CD14-positive monocyte (primary cell): ENCODE data around the gene ATP2C2. TPM values are rescaled to one million over a fixed set of nuclear protein-coding genes. Genes with fewer than 3 reads are reported as not detected.

ENCODE experiments used
- DNase-seq, 3 donors: peaks; one replicate each; pipeline ENCODE4 v3.0.0-alpha.2; 2011 to 2022
- H2AFZ ChIP-seq: 2 replicates; pipeline ENCODE4 v1.6.0; 2012; ENCODE audit warnings: mild to moderate bottlenecking, low read depth, low read length, inconsistent platforms; ENCODE audit not compliant: insufficient read depth, poor library complexity, severe bottlenecking
- H3K27ac ChIP-seq, 2 donors: 1 replicate in 1 of 2; 2 replicates in 1 of 2; pipeline ENCODE4 v1.5.1; 2012 to 2013; ENCODE audit warnings: low read length in 2 of 2, control low read depth in 1 of 2, inconsistent platforms in 1 of 2, low read depth in 1 of 2, mild to moderate bottlenecking in 1 of 2
- H3K27me3 ChIP-seq, 2 donors: one replicate each; pipeline versions ENCODE4 v1.6.0 to v1.6.1; 2011 to 2013; ENCODE audit warnings: low read length in 2 of 2; ENCODE audit not compliant: control insufficient read depth in 2 of 2, insufficient read depth in 2 of 2
- H3K36me3 ChIP-seq, 2 donors: replicated peaks in 1 of 2; 1 replicate in 1 of 2; 2 replicates in 1 of 2; pipeline versions ENCODE4 v1.5.1 to v1.6.1; 2012 to 2013; ENCODE audit warnings: low read length in 2 of 2, control low read depth in 1 of 2, inconsistent platforms in 1 of 2, mild to moderate bottlenecking in 1 of 2; ENCODE audit not compliant: insufficient read depth in 2 of 2, control insufficient read depth in 1 of 2
- H3K4me1 ChIP-seq, 2 donors: 1 replicate in 1 of 2; 2 replicates in 1 of 2; pipeline versions ENCODE4 v1.5.1 to v1.6.1; 2012 to 2013; ENCODE audit warnings: low read length in 2 of 2, control low read depth in 1 of 2, inconsistent platforms in 1 of 2, mild to moderate bottlenecking in 1 of 2, moderate library complexity in 1 of 2; ENCODE audit not compliant: insufficient read depth in 2 of 2, control insufficient read depth in 1 of 2
- H3K4me2 ChIP-seq: replicated peaks from 2 replicates; pipeline ENCODE3; 2012; ENCODE audit warnings: low read length, moderate library complexity, mild to moderate bottlenecking; ENCODE audit not compliant: poor library complexity, severe bottlenecking; ENCODE audit errors: extremely low read depth
- H3K4me3 ChIP-seq, 3 experiments: fragments of 200-600 bp in 1 of 3; sonication (generic) in 1 of 3; replicated peaks in 1 of 3; 1 replicate in 2 of 3; 2 replicates in 1 of 3; pipeline ENCODE4 v1.5.1; 2011 to 2013; ENCODE audit warnings: low read length in 3 of 3, mild to moderate bottlenecking in 3 of 3, control low read depth in 2 of 3, low read depth in 2 of 3, inconsistent platforms in 1 of 3, moderate library complexity in 1 of 3
- H3K79me2 ChIP-seq: 2 replicates; pipeline ENCODE4 v1.6.0; 2012; ENCODE audit warnings: mild to moderate bottlenecking, control low read depth, inconsistent platforms, low read length, moderate library complexity; ENCODE audit not compliant: insufficient read depth
- H3K9ac ChIP-seq: 2 replicates; pipeline ENCODE4 v1.6.0; 2017; ENCODE audit warnings: low read length, mild to moderate bottlenecking; ENCODE audit not compliant: insufficient read depth, poor library complexity, severe bottlenecking
- H3K9me3 ChIP-seq, 2 donors: replicated peaks in 1 of 2; 1 replicate in 1 of 2; 2 replicates in 1 of 2; pipeline versions ENCODE4 v1.5.1 to v1.6.1; 2012 to 2013; ENCODE audit warnings: low read length in 2 of 2, control low read depth in 1 of 2; ENCODE audit not compliant: control insufficient read depth in 1 of 2, insufficient read depth in 1 of 2
- H4K20me1 ChIP-seq: 2 replicates; pipeline ENCODE4 v1.6.0; 2012; ENCODE audit warnings: mild to moderate bottlenecking, low read length, control low read depth, moderate library complexity; ENCODE audit not compliant: insufficient read depth
- H3K27ac Mint-ChIP-seq, 7 donors: one replicate each; pipeline ENCODE4 v1.8.0; 2020; ENCODE audit warnings: mild to moderate bottlenecking in 7 of 7, mixed read lengths in 7 of 7, moderate library complexity in 6 of 7, inconsistent platforms in 2 of 7
- H3K27me3 Mint-ChIP-seq, 3 donors: one replicate each; pipeline ENCODE4 v1.8.0; 2021 to 2022; ENCODE audit warnings: low read depth in 3 of 3, mild to moderate bottlenecking in 3 of 3, mixed read lengths in 3 of 3, moderate library complexity in 3 of 3, inconsistent platforms in 1 of 3
- H3K36me3 Mint-ChIP-seq, 2 donors: one replicate each; pipeline ENCODE4 v1.8.0; 2020; ENCODE audit warnings: mixed read lengths in 2 of 2, inconsistent platforms in 1 of 2, mild to moderate bottlenecking in 1 of 2
- H3K4me1 Mint-ChIP-seq: one replicate; pipeline ENCODE4 v1.8.0; 2020; ENCODE audit warnings: mild to moderate bottlenecking, mixed read lengths
- H3K4me3 Mint-ChIP-seq, 2 donors: one replicate each; pipeline ENCODE4 v1.8.0; 2020; ENCODE audit warnings: mild to moderate bottlenecking in 2 of 2, mixed read lengths in 2 of 2, moderate library complexity in 1 of 2
- H3K9me3 Mint-ChIP-seq, 7 donors: one replicate each; pipeline ENCODE4 v1.8.0; 2020 to 2022; ENCODE audit warnings: mixed read lengths in 7 of 7, mild to moderate bottlenecking in 6 of 7, moderate library complexity in 6 of 7, inconsistent platforms in 2 of 7
- CTCF ChIP-seq: fragments of 200-600 bp; IDR thresholded peaks from one replicate; pipeline ENCODE4 v1.8.0; 2022; ENCODE audit warnings: antibody characterized with exemption, mild to moderate bottlenecking
- WGBS: methylation state at CpG from one replicate; pipeline ENCODE4 v1.1.5; 2013; ENCODE audit warnings: missing lambda C conversion rate; ENCODE audit not compliant: insufficient coverage; 5-methylcytosine and 5-hydroxymethylcytosine counted together
- intact Hi-C, 2 donors: fragments of 100-400 bp; cut with micrococcal nuclease; formaldehyde crosslinking; loops; one replicate each; pipeline versions ENCODE4 v1.15.0 to v1.15.1; 2023
- polyA plus RNA-seq, 3 donors: library from polyadenylated mRNA; depleted of rRNA in 1 of 3; unstranded in 2 of 3; stranded (reverse) in 1 of 3; fragments of 300-500 nt in 2 of 3; fragments of >200 nt in 1 of 3; fragmentation: Illumina TruSeq in 2 of 3; gene quantifications; 1 replicate in 2 of 3; 2 replicates in 1 of 3; pipeline ENCODE4 v1.2.3, GENCODE V29; 2012 to 2021

ATP2C2 gene
- polyA plus RNA-seq, 3 donors = 0.05 TPM; not detected in 2

GRCh38 chr16:84481051-84481735 is 112.9 kb downstream of the ATP2C2 start:
- Histone ChIP-seq H3K79me2 (no peaks in the 10 kb centered on the region), H4K20me1 (no peaks in the 10 kb centered on the region), H3K36me3 (peaks cover 0 to 8% of the 10 kb centered on the region in 2 donors), H3K27ac (no peak overlapping the region), H3K4me1 (no peaks in the 10 kb centered on the region), H3K27me3 (no peaks in the 10 kb centered on the region), H3K4me3 (no peak overlapping the region), H3K9me3 (no peaks in the 10 kb centered on the region), H2AFZ (no peak overlapping the region), H3K9ac (no peak overlapping the region), H3K4me2 (no peak overlapping the region)
- peaks cover 18 to 55% of the 10 kb centered on the region in 2 donors for H3K36me3 Mint-ChIP-seq
- no peak for TF ChIP-seq CTCF
- H3K27ac Mint-ChIP-seq = no peak overlapping the region
- no peak overlapping the region for H3K4me3 Mint-ChIP-seq
- H3K27me3 Mint-ChIP-seq = no peaks in the 10 kb centered on the region
- DNase-seq = no peak
- intact Hi-C loops = loop anchor here in 1 of 2 donors (5.0 kb wide), 1 partner anchor 204 kb away; no protein-coding TSS in a partner anchor
- WGBS = 95% methylated on average over 22 of the region's 26 CpGs
- no peaks in the 10 kb centered on the region for H3K9me3 Mint-ChIP-seq
- H3K4me1 Mint-ChIP-seq = no peaks in the 10 kb centered on the region

GRCh38 chr16:84482001-84482891 is 113.9 kb downstream of the ATP2C2 start:
- no peak overlapping the region for H3K4me2 ChIP-seq
- H3K4me3 ChIP-seq = no peak overlapping the region
- no peak overlapping the region for H3K4me3 Mint-ChIP-seq
- no peaks in the 10 kb centered on the region for H3K9me3 ChIP-seq
- H3K27me3 Mint-ChIP-seq = no peaks in the 10 kb centered on the region
- H3K36me3 ChIP-seq = peaks cover 0 to 14% of the 10 kb centered on the region in 2 donors
- no peak overlapping the region for H3K27ac ChIP-seq
- no peak overlapping the region for H3K9ac ChIP-seq
- no peak overlapping the region for H2AFZ ChIP-seq
- WGBS = 70% methylated on average over 33 of the region's 33 CpGs
- H3K27ac Mint-ChIP-seq = peak overlapping the region in 1 of 7 donors; percentile 49
- no peaks in the 10 kb centered on the region for H3K27me3 ChIP-seq
- no peaks in the 10 kb centered on the region for H4K20me1 ChIP-seq
- no peaks in the 10 kb centered on the region for H3K4me1 ChIP-seq
- TF ChIP-seq CTCF = no peak
- H3K36me3 Mint-ChIP-seq = peaks cover 25 to 63% of the 10 kb centered on the region in 2 donors
- no peaks in the 10 kb centered on the region for H3K79me2 ChIP-seq
- intact Hi-C loops = loop anchor here in 1 of 2 donors (5.0 kb wide), 1 partner anchor 205 kb away; no protein-coding TSS in a partner anchor
- H3K9me3 Mint-ChIP-seq = peaks cover 0 to under 1% (median 0%) of the 10 kb centered on the region in 7 donors
- DNase-seq = no peak
- H3K4me1 Mint-ChIP-seq = no peaks in the 10 kb centered on the region
